AG10803 (cell line): Measurements from ENCODE around the gene SNRNP70.
"Not testable (repeated sequence)": the region's sequence is repeated elsewhere in the genome, so short reads cannot be mapped to it uniquely, and the experiment has no call there.

ENCODE experiments used
- DNase-seq: peaks from one replicate; pipeline ENCODE4 v3.0.0; 2010; ENCODE audit warnings: low read depth
- H3K4me3 ChIP-seq: 2 replicates; pipeline ENCODE4 v1.5.1; 2011; ENCODE audit warnings: mild to moderate bottlenecking, low read length, control low read depth
- CTCF ChIP-seq: conservative IDR thresholded peaks from 2 replicates; pipeline ENCODE4 v1.5.1; 2011; ENCODE audit warnings: mild to moderate bottlenecking, low read length, control low read depth, inconsistent platforms

Gene SNRNP70

GRCh38 chr19:49056101-49056901 lies 28.9 kb upstream of the SNRNP70 start:
- DNase-seq, result peak; percentile 37
- peak overlapping the region; percentile 65 for H3K4me3 ChIP-seq
- TF ChIP-seq CTCF, result peak; percentile 31; the same call in 1 of the 2 replicates

- DNase-seq, result not testable (repeated sequence)
- H3K4me3 ChIP-seq, result peak overlapping the region; percentile 65
Measured at GRCh38 chr19:49056902-49057596, 28.2 kb upstream of the SNRNP70 start.

GRCh38 chr19:49057636-49058234 lies 27.5 kb upstream of the SNRNP70 start, which contains the start of gene CGB7:
Gene CGB7, minus strand, starts transcription at chr19:49057749. Its CDS starts 2,374 bp downstream, at chr19:49055375.
- DNase-seq, result peak; percentile 56
- no peak for TF ChIP-seq CTCF
- H3K4me3 ChIP-seq, result peak within 1 kb of the TSS; percentile 65

- DNase-seq, result peak; percentile 53
Measured at GRCh38 chr19:49058562-49058961, 26.7 kb upstream of the SNRNP70 start.

GRCh38 chr19:49059053-49059452 lies 26.2 kb upstream of the SNRNP70 start:
- no peak for TF ChIP-seq CTCF
- no peak overlapping the region for H3K4me3 ChIP-seq
- no peak for DNase-seq

More at GRCh38 chr19:49058562-49058961, 26.7 kb upstream of the SNRNP70 start:
- no peak overlapping the region for H3K4me3 ChIP-seq
- no peak for TF ChIP-seq CTCF

GRCh38 chr19:49061000-49061399 lies 24.3 kb upstream of the SNRNP70 start:
- H3K4me3 ChIP-seq, result no peak overlapping the region
- no peak for TF ChIP-seq CTCF
- no peak for DNase-seq

- no peak overlapping the region for H3K4me3 ChIP-seq
- no peak for DNase-seq
- TF ChIP-seq CTCF, result no peak
Measured at GRCh38 chr19:49061445-49061844, 23.8 kb upstream of the SNRNP70 start.
